Heart right ventricle (tissue), 16 donors: Measurements from ENCODE around the gene YOD1. TPM values are rescaled to one million over a fixed set of nuclear protein-coding genes. Genes with fewer than 3 reads are reported as not detected.

ENCODE experiments used
- ATAC-seq, 8 donors: fragments of 200-7000 bp; cut with Tn5 transposase; one replicate each; pipeline ENCODE4 v1.9.1; 2020; ENCODE audit warnings: mild to moderate bottlenecking in 8 of 8, moderate library complexity in 8 of 8, moderate number of reproducible peaks in 1 of 8
- DNase-seq, 2 donors: peaks; one replicate each; pipeline ENCODE4 v3.0.0-alpha.2; 2020
- H3K27ac ChIP-seq, 10 donors: fragments of 200-600 bp; sonication (generic) in 2 of 10; one replicate each; pipeline versions ENCODE4 v1.5.0 to v1.8.0; 2020 to 2022; ENCODE audit warnings: mild to moderate bottlenecking in 3 of 10
- H3K27me3 ChIP-seq, 7 donors: fragments of 200-600 bp; one replicate each; pipeline ENCODE4 v1.8.0; 2021 to 2022; ENCODE audit warnings: mild to moderate bottlenecking in 2 of 7
- H3K36me3 ChIP-seq, 9 donors: fragments of 200-600 bp; sonication (generic) in 1 of 9; one replicate each; pipeline versions ENCODE4 v1.5.0 to v1.8.0; 2020 to 2022; ENCODE audit warnings: mild to moderate bottlenecking in 2 of 9
- H3K4me1 ChIP-seq, 9 donors: fragments of 200-600 bp; sonication (generic) in 1 of 9; one replicate each; pipeline versions ENCODE4 v1.5.0 to v1.8.0; 2020 to 2022; ENCODE audit warnings: mild to moderate bottlenecking in 4 of 9
- H3K4me3 ChIP-seq, 10 donors: fragments of 200-600 bp; sonication (generic) in 2 of 10; one replicate each; pipeline versions ENCODE4 v1.5.0 to v1.8.0; 2020 to 2022; ENCODE audit warnings: mild to moderate bottlenecking in 7 of 10, moderate library complexity in 2 of 10
- H3K9me3 ChIP-seq, 11 donors: fragments of 200-600 bp in 10 of 11; sonication (generic) in 2 of 11; one replicate each; pipeline versions ENCODE4 v1.5.0 to v1.8.0; 2013 to 2022; ENCODE audit warnings: mild to moderate bottlenecking in 2 of 11, control low read depth in 1 of 11, moderate library complexity in 1 of 11
- WGBS, 2 donors: extraction: QIAGEN DNeasy Blood & Tissue Kit; methylation state at CpG; one replicate each; pipeline ENCODE4 v1.1.7; 2013; ENCODE audit warnings: inconsistent platforms in 1 of 2; 5-methylcytosine and 5-hydroxymethylcytosine counted together
- intact Hi-C, 10 donors: fragments of 100-400 bp; cut with DNase I; formaldehyde crosslinking; loops; one replicate each; pipeline versions ENCODE4 v1.11.1 to v1.14.2; 2022
- polyA plus RNA-seq, 2 donors: library from polyadenylated mRNA; stranded (reverse); fragments of 200-250 nt; gene quantifications; one replicate each; pipeline ENCODE4 v1.2.3, GENCODE V29; 2013
- total RNA-seq, 10 donors: library from RNA; stranded (reverse); fragmentation: NEBNext Ultra II Directional in 3 of 10; extraction: Animal tissue kit (Norgen Biotek cat#: 25700) in 3 of 10; gene quantifications; one replicate each; pipeline versions ENCODE4 v1.2.1 to v1.2.4, GENCODE V29; 2021 to 2023
- TF ChIP-seq, protein P1 (sequence below), 9 donors: fragments of 200-600 bp; sonication (generic) in 2 of 9; IDR thresholded peaks; one replicate each; pipeline versions ENCODE4 v1.5.0 to v1.8.0; 2021 to 2022; ENCODE audit warnings: antibody characterized with exemption in 9 of 9, mild to moderate bottlenecking in 5 of 9, moderate library complexity in 1 of 9
- donor health status: Arrhythmogenic right ventricular cardiomyopathy.
- donor health status: ischemic (EF 13 %, LVEDD 7.1; RV severe dilation, severe dysfunction).
- donor health status: healthy with polysubstance abuse.
- donor health status: DM: no; HTN: yes; CAD: no.
- donor health status: DM: no; HTN: no; CAD: no.
- donor health status: ischemic (EF 25% LVEDD 6.9; RV normal size, moderate dysfunction).
- donor health status: ischemic (EF 25% LVEDD 5.7; RV mildly dilated, moderate dysfunction).
- donor health status: healthy.
- donor health status: DM: yes; HTN: yes; CAD: no.
- donor health status: Ischemic cardiomyopathy.
- donor health status: ischemic (EF 35%, LVEDD 5.7; RV mildly dilated, moderate dysfunction).
- donor health status: nonischemic (EF 11% LVEDD 7.7; RV severe dilation, severe dysfunction).
- donor health status: DM: yes; HTN: yes; CAD: no.
- donor health status: PGD.
- donor health status: ischemic (EF 29% LVEDD 5.4; RV normal size, mild dysfunction).
- donor health status: nonischemic (EF 23%, LVEDD 6.1; RV moderate dilation, normal function).

The YOD1 gene
- total and polyA plus RNA-seq, 12 donors, result 2.6 to 9.1 (median 5.7) TPM

DNA sequence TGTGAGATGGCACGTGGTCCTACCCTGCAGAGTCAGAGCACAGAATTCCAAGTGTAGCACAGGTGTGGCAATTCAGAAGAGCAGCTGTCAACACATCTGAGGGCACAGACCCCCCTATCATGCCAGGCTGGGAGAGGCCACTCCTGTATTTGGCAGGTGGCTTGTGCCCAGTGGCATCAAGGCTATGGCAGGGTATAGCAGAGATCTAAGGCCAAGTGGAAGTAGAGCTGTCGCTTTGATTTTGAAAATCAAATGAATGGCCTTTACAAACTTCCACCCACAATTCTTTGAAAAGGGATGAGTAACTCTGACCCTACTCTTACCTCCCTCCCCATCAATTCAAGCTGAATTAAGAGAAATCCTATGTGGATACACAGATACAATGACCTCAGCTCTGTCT lies 31.8 kb downstream of the YOD1 start:
- TF ChIP-seq, protein P1, sequence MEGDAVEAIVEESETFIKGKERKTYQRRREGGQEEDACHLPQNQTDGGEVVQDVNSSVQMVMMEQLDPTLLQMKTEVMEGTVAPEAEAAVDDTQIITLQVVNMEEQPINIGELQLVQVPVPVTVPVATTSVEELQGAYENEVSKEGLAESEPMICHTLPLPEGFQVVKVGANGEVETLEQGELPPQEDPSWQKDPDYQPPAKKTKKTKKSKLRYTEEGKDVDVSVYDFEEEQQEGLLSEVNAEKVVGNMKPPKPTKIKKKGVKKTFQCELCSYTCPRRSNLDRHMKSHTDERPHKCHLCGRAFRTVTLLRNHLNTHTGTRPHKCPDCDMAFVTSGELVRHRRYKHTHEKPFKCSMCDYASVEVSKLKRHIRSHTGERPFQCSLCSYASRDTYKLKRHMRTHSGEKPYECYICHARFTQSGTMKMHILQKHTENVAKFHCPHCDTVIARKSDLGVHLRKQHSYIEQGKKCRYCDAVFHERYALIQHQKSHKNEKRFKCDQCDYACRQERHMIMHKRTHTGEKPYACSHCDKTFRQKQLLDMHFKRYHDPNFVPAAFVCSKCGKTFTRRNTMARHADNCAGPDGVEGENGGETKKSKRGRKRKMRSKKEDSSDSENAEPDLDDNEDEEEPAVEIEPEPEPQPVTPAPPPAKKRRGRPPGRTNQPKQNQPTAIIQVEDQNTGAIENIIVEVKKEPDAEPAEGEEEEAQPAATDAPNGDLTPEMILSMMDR (IDR thresholded peaks at IDR 0.05), result no peak
- 85 to 96% methylated on average over 2 of the region's 2 CpGs for WGBS, 2 donors
- Histone ChIP-seq H3K27me3 (no peaks in the 10 kb centered on the region), H3K36me3 (no peaks in the 10 kb centered on the region), H3K4me1 (peaks cover 0 to 40% (median 19%) of the 10 kb centered on the region in 9 donors), H3K4me3 (no peak overlapping the region), H3K9me3 (no peaks in the 10 kb centered on the region), H3K27ac (no peak overlapping the region)
- ATAC-seq, result no peak
- intact Hi-C loops, result no loop called here
- DNase-seq, result no peak

DNA sequence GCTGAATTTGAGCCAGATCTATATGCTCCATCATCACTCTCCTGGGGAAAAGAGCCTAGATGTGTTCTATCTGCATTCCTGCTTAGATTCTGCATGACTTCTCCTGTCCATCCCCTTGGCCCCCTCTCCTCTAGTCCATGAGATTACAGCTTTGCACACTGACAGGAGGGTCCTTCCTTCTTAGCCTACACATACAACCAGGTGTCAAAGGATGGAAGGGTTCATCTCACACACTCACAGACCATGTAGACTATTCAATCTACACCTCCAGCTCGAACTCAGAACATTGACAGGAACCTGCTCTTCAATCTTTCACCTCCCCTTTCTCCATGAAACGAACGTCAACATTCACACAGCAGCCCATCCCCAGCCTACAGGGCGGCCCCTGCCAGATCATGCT lies 32.3 kb downstream of the YOD1 start:
- ATAC-seq (no peak), DNase-seq (no peak)
- Histone ChIP-seq H3K27ac (no peak overlapping the region), H3K4me1 (peaks cover 0 to 35% (median 15%) of the 10 kb centered on the region in 9 donors), H3K4me3 (no peak overlapping the region), H3K9me3 (no peaks in the 10 kb centered on the region), H3K27me3 (no peaks in the 10 kb centered on the region), H3K36me3 (no peaks in the 10 kb centered on the region)
- WGBS, 2 donors, result 84 to 87% methylated on average over 4 of the region's 4 CpGs
- intact Hi-C loops, result no loop called here
- TF ChIP-seq, protein P1 (IDR thresholded peaks at IDR 0.05), result no peak

DNA sequence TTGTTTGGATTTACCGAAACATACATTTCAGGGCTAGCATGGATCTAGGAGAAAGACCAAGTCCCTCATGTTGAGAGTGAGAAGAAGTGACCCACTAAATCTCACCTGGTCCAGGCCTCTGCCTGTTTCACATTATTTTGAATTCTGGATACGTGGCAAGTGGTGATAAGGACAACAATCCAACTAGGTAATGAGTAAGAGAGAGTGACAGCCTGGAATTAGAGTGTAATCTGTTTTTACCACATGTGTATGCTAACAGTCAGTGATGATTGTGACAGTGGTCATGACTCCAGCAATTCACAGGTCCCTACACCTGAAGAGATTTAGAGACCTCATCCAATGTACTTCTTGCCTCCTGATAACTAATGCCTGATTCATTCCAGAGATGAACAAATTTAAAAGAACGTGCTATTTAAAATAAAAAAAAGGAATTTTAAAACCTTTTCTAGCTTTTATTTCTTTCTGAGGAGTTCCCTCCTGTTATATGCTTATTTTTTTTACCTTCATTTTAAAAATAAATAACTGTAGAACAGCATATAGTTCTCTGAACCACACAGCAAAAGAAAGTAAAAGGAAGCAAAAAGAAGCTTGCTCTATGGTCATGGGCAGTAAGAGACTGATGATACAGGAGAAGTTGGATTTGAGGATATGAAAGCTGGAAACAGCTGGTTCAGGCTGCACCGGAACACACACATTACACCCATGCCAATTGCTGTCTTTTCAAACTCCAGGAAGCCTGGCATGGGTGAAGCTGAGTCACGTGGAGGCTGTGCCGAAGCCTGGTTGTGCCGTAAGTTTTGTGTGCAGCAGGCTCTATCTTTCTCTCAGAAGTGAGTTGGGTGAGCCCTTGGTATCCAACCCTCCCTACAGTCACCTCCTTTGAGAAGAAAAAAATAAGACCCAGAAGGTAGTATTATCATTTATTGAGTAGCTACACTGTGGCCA lies 33.1 kb downstream of the YOD1 start:
- Histone ChIP-seq H3K36me3 (no peaks in the 10 kb centered on the region), H3K4me1 (peaks cover 0 to 27% (median 11%) of the 10 kb centered on the region in 9 donors), H3K27me3 (no peaks in the 10 kb centered on the region), H3K27ac (no peak overlapping the region), H3K4me3 (no peak overlapping the region), H3K9me3 (no peaks in the 10 kb centered on the region)
- peak in 1 of 2 donors; percentile 16 for DNase-seq
- intact Hi-C loops, result no loop called here
- peak in 7 of 8 donors; percentile 14 to 70 (median 55) for ATAC-seq
- WGBS, 2 donors, result 60 to 70% methylated on average over 7 of the region's 7 CpGs
- TF ChIP-seq, protein P1 (IDR thresholded peaks at IDR 0.05), result no peak

DNA sequence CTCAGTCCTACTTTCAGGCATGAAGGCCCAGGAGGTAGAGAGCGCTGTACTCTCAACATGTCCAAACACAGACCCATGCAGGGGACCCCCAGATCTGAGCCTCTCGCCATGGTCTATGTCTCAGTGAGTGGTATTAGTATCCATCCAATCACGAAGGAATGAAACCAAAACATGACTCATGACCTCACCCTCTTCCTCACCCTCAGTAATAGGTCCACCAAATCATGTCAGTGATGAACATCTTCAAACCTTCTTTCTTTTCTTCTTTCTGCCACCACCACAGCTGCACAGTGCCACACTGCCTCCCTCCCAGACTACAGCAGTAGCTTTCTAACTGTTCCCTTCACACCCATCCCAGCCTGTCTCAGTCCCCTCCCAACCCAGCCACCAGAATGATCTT lies 35.2 kb downstream of the YOD1 start:
- 86 to 93% methylated on average over 3 of the region's 3 CpGs for WGBS, 2 donors
- H3K9me3 ChIP-seq, result no peaks in the 10 kb centered on the region
- H3K36me3 ChIP-seq, result no peaks in the 10 kb centered on the region
- DNase-seq (no peak), ATAC-seq (no peak)
- TF ChIP-seq, protein P1 (IDR thresholded peaks at IDR 0.05), result no peak
- H3K4me1 ChIP-seq, result peaks cover 0 to 11% (median 0%) of the 10 kb centered on the region in 9 donors
- H3K27ac ChIP-seq, result no peak overlapping the region
- H3K4me3 ChIP-seq, result no peak overlapping the region
- intact Hi-C loops, result no loop called here
- peaks cover 0 to 6% (median 0%) of the 10 kb centered on the region in 7 donors for H3K27me3 ChIP-seq
